GM11168 (cell line): ENCODE data around the gene PCMTD2.

Experiments used
- in situ Hi-C: fragments of 300-500 bp; cut with MboI; formaldehyde crosslinking; loops from one replicate; pipeline ENCODE4 v1.12.0; 2022; ENCODE audit warnings: low sequenced_read_pairs; ENCODE audit not compliant: unreplicated experiment

Gene PCMTD2

DNA sequence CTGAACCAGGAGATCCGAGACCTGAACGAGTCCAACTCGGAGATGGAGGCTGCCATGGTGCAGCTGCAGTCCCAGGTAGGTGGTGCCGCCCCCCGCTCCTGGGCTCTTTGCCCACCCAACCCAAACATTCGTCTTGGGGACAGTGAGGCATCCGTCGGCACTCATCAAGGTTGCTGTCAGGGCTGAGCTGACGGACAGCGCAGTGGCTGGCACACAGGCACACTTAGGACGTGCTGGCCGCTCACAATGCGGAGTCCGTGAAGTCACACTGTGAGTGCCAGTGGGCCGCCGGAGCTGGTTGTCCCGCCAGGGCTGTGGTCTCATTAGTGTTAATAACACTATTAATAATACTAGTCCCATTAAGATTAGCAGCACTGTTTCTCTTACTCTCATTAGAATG, 18.2 kb upstream of the PCMTD2 start:
- in situ Hi-C loops, result no loop called here

DNA sequence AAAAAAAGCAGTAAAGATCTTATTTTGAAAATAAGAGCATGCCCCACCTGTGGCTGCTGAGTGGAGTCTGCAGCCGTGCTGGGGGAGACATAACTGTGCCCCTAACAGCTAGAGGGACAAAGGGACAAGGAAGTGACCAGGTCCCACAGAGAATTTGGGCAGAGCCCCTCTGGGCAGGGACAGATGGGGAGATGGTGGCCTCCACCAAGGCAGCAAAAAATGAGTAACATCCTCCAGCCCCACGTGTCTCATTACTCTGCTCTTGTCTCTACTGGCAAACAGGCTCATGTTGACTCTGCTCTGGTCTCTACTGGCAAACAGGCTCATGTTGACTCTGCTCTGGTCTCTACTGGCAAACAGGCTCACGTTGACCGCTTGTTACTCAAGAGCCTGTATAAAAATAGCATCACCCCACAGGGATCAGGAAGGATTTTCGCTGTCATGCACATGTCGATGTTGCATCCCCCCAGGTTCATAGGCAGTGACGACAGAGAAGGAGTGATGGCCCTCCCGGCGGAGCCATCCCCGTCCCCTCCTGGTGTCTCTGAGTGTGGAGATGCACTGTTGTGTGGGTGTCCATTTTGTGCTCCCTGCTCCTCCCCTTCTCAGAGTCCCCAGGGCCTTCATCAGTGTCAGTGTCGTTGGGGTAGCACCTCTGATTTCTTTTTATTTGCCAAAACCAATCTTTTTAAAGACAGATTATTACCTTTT, 17.3 kb upstream of the PCMTD2 start:
- in situ Hi-C loops, result no loop called here

DNA sequence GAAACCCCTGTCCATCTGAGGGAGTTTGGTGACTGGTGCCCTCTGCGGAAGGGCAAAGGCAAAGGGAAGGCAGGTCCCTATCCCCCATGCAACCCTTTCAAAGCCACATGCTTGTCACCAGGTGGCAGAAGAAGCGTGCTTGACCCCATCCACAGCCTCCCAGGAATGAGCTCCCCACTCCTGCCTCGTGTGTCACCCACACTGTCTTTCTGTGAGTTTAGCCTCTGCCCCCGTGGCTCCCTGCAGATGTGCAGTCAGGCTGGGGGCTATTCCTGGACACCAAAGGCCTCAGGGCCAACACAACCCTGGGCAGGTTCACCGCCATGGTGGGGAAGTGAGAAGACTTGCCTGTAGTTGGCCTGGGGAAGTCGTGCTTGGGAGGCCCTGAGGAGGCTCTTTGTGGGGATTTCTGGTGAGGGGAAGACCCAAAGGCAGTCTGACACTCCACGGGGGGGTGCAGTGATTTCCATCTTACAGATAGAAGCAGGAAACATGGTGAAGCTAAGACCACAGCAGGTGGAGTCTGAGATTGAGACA, 16.6 kb upstream of the PCMTD2 start:
- in situ Hi-C loops, result no loop called here

DNA sequence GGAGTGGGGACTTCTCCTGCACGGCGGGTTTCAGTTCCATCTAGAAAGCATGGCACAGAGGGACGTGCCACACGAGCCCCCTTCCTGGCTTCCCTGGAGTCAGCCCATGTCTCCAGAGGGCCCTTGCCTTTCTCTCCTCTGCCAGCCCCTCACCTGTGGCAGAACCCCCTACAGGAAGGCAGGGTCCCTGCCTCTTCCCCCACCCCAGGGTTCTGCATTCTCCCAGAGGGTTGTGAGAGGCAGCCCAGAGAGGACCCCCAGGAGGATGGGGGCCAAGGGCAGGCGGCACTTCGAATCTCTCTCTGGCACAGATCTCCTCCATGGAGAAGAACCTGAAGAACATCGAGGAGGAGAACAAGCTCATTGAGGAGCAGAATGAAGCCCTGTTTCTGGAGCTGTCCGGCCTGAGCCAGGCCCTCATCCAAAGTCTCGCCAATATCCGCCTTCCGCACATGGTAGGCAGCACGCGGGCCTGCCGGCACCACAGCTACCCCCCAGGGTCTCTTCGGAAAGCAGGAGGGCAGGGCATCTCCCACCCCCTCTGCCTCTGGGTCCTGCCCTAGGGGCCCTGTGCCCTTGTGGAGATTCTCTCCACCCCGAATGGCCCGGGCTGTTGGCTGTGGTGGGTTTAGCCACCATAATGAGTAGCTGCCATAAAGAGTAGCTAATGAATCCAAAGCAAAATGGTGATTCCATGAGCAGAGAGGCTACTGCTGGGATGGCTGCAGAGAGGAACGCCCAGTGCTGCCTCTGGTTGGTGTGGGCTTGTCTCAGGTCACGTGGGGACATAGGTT, 15.9 kb upstream of the PCMTD2 start:
- in situ Hi-C loops, result no loop called here

DNA sequence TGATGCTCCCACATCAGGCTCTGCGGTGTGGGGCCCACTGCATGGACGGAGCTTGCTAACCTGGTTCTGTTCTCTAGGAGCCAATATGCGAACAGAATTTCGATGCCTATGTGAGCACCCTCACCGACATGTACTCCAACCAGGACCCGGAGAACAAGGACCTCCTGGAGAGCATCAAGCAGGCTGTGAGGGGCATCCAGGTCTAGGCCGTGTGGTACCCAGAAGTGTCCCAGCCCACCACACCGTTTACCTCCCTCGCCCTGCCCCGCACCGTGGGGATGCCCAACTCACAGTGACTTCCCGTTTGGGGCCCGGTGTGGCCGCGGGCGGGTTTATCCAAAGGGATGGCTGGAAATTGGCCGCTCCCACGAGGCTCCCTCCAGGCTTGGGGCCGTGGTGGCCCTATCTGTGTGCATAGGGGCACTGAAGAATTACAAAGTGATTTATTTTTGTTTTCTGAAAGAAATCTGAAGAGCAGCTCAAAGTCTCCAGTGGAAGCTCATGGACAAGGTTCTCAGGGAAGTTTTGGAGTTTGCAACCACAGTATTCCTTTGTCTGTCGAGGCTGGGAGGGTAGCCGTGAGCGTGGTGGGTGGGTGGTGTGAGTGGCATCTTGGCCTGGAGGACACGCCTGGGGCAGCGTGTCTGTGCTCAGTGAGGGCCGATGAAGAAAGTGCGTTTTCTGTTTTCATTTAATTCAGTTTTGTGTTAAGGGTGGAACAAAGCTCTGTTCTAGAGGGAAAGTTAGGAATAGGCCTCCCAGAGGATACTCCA, 15.1 kb upstream of the PCMTD2 start:
- in situ Hi-C loops, result no loop called here

DNA sequence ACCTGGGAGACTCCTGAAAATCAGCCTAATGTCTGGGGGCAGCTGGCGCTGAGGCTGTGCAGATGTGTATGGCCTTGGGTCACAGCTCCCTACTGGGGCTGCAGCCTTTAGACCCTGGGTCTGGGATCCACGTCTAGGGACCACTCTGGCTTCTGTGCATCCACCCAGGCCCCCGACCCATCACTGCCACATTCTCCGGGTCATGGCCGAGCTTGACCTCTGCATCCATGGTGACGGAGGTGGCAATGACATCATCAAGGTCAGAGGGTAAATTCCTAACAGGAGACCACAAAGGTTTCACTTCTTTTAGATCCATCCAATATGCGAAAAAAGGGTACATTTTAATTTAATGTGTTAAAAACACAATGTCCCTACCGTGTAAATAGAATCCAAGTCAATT, 14.5 kb upstream of the PCMTD2 start:
- in situ Hi-C loops, result no loop called here

DNA sequence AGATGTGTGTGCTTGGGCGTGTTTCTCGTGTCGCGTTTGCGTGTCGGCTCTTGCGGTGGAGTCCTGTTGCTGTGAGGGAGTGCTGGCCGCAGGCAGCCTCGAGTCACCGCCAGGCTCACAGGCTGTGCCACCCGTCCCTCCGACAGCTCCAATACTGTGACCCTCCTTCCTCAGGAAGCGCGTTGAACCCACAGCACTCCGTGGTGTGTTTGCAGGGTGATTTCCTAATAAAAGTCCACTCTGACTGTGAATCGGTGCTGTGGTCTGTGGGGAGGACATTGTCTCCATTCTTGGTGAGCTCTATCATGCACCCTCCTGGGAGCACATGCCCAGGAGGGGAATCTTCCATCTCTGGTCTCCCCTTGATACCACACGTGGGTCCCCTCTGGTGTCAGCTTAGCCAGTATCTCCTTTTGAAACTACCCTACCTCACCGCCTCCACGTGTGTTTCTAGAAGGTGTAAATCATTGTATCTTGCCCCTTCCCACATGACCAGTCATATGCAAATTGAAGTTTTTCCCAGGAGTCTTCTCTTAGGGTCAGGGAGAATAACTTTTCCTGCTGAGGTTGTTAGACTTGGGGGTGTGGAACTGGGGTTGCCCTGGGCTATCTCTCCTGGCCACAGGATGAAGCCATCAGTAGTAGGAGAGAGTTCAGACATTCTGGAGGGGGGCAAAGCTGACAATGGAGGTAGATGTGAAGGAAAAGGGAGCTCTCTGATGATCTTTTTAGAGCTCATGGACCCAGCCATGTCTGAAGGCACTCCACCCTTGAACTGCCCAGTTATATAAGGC, 13.3 kb upstream of the PCMTD2 start:
- in situ Hi-C loops, result no loop called here

DNA sequence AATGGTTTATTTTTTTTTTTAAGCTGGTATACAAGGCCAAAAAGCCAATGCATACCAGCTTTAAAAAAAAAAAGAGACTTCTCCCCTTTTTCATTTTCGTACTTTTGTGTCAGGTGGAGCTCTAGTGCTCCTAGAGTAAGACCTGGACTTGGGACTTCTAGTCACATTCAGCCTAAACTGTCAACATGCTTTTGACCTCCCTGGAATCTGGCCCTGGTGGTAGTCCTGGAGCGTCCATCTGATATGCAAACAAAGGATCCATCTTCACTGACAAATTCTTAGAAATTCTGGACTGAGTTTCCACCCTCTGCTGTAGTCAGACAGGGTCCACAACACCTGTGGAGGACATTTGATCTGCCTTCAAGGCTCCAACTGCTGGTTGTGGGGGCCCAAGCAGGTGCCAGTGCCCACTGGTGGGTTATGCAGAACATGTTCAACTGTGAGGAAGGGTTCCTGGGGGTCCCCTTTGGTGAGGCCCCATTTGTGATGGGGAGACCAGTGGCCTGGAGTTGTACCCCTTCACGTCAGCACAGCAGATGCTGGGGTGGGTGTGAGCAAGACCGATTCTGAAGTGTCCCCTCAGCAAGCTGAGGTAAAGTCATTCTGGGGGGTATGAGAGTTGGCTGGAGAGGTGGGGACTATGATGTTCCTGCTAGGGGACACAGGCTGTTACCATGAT, 12.6 kb upstream of the PCMTD2 start:
- in situ Hi-C loops, result no loop called here

DNA sequence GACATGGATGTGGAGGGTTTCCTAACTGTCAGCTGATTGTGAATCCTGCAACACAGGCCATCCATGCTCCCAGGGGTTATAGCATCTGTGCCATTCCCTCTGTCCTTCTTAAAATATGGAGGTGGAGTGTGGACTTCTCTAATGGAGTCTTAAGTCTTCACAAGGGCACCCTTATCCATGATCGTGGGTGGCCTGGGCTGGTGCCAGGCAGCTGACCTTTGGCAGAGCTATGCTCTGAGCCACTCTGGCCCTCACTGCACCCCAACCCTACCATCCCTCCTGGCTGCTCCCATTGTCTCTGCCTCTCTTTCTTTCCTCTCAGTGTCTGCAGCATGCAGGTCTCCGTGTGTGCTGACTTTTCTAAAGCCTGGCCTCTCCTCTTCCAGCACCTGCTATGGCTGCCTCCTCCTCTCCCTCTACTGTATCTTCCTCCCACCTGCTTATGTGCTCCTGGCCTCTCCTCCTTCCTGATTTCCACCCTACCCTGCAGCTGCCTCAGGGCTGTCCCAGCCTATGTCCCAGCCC, 11.2 kb upstream of the PCMTD2 start:
- in situ Hi-C loops, result no loop called here

DNA sequence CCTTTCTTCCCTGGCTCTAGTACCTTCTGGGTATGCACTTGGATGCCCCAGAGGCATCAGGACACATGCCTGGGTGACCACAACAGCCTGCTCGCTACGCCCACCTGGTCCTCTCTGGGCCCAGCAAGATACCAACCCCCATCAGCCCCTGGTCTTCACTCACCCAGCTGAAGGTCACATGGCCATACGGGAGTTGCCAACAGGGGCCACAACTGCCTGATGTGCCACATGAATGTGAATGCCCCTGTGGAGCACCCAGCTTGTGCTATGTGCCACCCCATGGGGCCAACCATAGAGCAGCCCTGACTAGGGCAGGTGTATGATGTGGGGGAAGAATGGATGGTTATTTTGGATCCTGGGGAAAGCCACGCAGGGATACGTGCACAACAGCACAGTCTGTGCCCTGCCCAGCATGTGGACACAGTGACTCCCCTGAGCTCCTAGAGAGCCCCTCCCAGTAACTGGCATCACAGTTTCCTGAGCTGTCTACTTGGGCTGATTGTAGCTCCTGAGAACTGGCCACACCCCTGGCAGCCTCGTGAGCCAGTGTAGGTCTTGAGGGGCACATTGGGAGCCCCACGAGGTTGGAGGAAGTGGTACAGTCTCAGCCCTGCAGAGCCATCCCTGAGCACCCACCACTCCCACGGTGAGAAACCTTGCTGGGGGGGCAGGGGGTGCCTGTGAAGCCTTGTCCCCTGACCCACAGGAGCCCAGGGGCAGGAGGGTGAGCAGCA, 10.5 kb upstream of the PCMTD2 start:
- in situ Hi-C loops, result no loop called here

DNA sequence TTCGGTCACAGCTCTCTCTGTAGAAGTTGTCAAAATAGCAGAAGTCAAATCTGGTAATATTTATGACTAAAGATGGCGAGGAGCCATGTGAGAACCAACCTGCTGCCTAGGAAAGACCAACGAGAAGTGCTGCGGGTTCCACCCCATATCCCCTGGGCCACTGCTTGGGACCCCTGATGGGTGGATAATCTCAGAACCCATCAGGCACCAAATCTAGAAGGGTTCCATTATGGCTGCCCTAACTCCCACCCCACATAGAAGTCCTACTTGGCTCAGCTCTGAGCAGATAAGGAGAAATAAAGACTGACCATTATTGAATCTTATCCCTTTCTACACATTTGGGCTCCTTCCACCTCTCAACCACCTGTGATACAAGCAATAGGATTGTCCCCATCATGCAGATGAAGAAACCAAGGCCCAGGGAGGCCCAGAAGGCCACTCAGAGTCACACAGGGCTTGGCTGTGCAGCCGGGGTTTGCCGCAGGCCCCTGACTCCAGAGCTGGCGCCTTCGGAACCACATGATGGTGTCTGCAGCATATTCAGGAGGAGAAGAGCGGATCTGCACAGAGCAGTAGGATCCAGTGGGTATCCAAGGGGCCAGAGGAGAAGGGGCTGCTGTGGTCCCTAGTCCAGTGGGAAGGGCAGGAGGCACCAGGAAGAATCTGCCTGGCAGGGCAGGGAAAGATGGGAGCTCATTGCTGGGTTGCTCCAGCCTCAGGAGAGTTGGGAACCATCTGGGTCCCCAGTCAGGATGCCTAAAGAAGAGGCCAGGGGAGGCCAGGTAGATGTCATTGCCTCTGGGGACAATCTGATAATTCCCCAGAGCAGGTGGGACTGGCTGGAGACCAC, 9.6 kb upstream of the PCMTD2 start:
- in situ Hi-C loops, result no loop called here

DNA sequence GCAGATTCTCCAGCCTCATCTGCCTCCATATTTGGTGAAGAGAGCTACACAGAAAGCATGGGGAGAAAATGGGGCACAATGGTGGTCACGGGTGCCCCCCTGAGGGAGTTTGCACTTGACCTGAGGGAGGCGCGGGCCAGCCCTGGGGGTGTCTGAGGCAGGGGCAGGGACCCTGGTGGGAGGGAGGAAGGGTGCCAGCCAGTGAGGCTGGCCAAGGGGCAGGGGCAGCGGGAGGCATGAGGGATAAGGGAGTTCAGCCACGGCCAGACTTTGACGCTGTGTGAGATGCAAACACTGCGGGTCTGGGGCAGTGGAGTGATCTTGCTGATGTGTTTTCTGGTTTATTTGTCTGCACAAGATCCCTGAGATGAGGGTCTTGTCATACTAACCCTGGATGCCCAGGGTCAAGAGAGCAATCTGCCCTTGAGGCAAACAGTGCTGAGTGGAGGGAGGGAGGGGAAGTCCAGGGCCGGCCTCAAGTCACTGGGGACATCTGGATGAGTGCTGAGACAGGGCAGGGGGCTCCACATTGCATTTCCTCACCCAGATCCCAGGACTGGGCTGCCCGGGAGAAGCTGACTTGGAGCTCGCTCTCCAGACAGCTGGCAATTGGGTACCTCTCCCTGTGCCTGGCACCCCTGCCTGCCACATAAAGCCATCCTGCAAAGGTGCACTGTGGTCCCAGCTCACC, 8.8 kb upstream of the PCMTD2 start:
- in situ Hi-C loops, result no loop called here

DNA sequence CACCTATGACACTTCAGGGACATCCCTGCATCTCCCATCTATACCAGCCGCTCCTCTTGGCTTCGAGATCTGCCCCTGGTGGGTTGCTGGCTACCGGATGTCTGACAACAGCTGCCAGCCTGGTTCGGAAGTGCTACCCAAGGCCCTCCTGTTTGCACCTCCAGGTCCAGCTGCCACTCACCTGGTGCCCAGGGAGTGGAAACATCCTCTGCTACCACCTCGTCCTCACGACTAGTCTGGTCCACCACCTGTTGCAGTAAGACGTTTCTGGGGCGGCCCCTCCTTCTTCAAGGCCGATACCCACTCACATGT, 8.3 kb upstream of the PCMTD2 start:
- in situ Hi-C loops, result no loop called here

DNA sequence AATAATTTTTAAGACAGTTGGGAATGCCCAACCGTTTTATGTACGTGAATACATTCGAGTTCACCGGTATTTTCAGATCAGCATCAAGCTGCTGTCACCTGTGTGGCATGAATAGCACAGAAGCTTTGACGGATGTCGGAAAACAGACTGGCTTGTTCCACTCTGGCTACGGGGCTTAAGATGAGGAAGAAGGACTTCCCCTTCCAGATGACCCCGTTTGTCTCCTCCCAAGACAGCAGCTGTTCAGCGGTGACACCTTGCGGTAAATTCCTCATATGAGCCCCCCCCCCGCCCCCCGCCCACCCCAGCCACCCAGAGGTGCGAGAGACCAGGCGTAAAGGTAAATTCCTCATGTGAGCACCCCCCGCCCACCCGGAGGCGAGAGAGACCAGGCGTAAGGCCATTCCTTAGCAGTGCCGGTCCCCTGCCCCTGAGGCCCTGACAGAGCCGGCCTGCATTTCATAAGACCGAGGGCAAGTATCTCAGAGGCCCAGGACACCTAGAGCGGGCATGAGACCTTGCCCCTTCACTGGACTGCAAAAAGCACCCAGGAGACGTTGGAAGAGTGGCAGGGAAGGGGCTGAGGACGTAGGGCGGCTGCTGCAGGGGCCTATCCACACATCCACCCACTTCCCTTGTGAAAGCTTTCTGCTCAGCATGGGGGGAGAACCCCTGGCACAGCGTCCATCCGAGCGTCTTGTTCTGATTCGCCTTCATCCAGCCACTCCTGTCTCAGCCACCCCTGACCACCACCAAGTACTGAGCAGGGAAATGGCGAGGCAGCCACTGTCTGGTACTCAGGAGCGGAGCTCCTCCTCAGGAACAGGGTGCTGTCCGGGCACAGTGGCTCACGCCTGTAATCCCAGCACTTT, 7.3 kb upstream of the PCMTD2 start:
- in situ Hi-C loops, result no loop called here

DNA sequence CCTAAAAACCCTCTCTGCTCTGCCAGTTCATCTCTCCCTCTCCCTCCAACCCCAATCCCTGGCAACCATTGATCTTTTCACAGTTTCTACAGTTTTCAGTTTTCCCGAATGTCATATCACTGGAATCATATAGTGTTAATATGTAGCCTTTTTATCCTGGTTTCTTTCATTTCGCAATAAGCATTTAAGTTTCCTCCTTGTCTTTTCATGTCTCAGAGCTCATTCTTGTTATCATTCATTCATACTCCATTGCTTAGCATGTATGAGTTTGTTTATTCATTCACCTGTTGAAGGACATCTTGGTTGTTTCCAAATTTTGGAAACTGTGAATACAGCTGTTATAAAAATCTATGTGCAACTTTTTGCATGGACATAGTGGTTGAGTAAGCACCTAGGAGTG, 5.5 kb upstream of the PCMTD2 start:
- in situ Hi-C loops, result no loop called here

DNA sequence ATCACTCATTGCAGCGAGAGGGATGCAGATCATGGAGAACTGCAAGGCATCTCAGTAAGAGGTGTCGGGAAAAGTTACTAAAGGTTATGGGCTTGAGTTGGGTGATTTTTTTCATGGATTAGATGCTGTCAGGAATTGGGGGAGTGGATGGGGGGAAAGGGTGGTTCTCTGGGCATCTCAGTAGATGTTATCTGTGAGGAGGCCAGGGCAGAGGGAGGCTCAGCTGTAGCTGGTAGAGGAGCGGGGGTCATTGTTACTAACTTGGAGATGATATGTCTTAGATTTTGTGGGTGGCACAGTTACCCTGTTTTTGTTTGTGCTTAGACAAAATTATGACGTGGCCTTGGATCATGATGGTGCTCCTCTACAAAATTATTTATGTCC, 2.6 kb upstream of the PCMTD2 start:
- in situ Hi-C loops, result no loop called here

DNA sequence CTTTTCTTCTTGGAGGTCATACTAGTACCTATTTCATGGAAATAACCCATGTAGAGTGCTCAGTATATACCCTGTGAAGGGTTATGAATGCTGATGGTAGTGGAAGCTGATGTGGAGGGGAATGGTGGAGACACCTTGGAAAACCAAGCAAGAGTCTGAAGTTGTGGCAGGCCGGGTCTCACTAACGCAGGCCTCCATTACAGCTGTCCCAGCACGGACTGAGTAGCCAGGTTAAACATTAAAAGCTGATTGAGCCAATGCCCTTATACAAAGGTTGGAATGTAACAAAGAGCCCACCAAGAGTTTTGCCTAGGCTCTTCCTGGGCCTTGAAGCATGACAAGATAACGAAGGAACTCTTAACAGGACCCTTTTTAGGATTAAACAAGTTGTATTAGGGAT, 2.1 kb upstream of the PCMTD2 start:
- in situ Hi-C loops, result no loop called here
